K562 (cell line): ENCODE results near the gene DLGAP1. TPM values are rescaled to one million over a fixed set of nuclear protein-coding genes. Genes with fewer than 3 reads are reported as not detected.

Experiments used
- ATAC-seq: fragments of 200-7000 bp; cut with Tn5 transposase; 3 replicates; pipeline ENCODE4 v1.9.1; 2020; ENCODE audit warnings: moderate library complexity
- BruUV-seq: library from RNA; stranded (reverse); fragments of 400-500 nt; replicated peaks from 2 replicates; lab custom pipeline; 2021; lab: Mats Ljungman, UMichigan
- CTCF ChIA-PET: fragments of 300-600 bp; formaldehyde crosslinking; extraction: SDS; loops from one replicate; lab custom pipeline; 2021; ENCODE audit warnings: low intra/inter-chr PET ratio; lab: Yijun Ruan, JAX
- POLR2A ChIA-PET: fragments of 300-600, 350-650 bp; sonication (Branson Sonifier 250); formaldehyde crosslinking; extraction: SDS; loops from one replicate; lab custom pipeline; 2021; ENCODE audit warnings: antibody characterized with exemption, inconsistent platforms; lab: Yijun Ruan, JAX
- DNase-seq, 4 experiments: peaks; one replicate each; pipeline versions ENCODE4 v3.0.0 to v3.0.0-alpha.2; 2011 to 2018; ENCODE audit warnings: low spot score in 3 of 4, mixed read lengths in 3 of 4; ENCODE audit errors: extremely low read depth in 1 of 4
- FAIRE-seq: peaks from 2 replicates; lab custom pipeline; 2011; peaks lifted over from hg19 to GRCh38; lab: Jason Lieb, UNC
- H2AFZ ChIP-seq: 2 replicates; pipeline ENCODE4 v1.6.0; 2011; ENCODE audit warnings: low read depth, low read length, control low read depth, inconsistent platforms
- H3K27ac ChIP-seq: fragments of 200-600 bp; 3 replicates; pipeline ENCODE4 v1.8.0; 2011; ENCODE audit warnings: low read depth, mild to moderate bottlenecking, control low read depth, inconsistent platforms, low read length, moderate library complexity, mixed read lengths; ENCODE audit errors: extremely low read depth
- H3K27me3 ChIP-seq, 2 experiments: fragments of 300-600 bp in 1 of 2; 2 replicates in 1 of 2; 3 replicates in 1 of 2; pipeline versions ENCODE4 v1.6.0 to v1.8.0; 2011; ENCODE audit warnings: inconsistent platforms in 2 of 2, low read length in 2 of 2, mild to moderate bottlenecking in 1 of 2, mixed read lengths in 1 of 2, moderate library complexity in 1 of 2; ENCODE audit not compliant: control insufficient read depth in 2 of 2, insufficient read depth in 2 of 2
- H3K36me3 ChIP-seq: fragments of 300-600 bp; 3 replicates; pipeline ENCODE4 v1.8.0; 2011; ENCODE audit warnings: mild to moderate bottlenecking, low read length, inconsistent platforms; ENCODE audit not compliant: control insufficient read depth, insufficient read depth
- H3K4me1 ChIP-seq, 2 experiments: fragments of 200-600 bp in 1 of 2; replicated peaks in 1 of 2; 2 replicates in 1 of 2; 3 replicates in 1 of 2; pipeline versions ENCODE4 v1.5.1 to v1.8.0; 2011; ENCODE audit warnings: inconsistent platforms in 2 of 2, low read length in 2 of 2, mild to moderate bottlenecking in 1 of 2, mixed read lengths in 1 of 2, moderate library complexity in 1 of 2; ENCODE audit not compliant: control insufficient read depth in 2 of 2, insufficient read depth in 2 of 2
- H3K4me2 ChIP-seq: 2 replicates; pipeline ENCODE4 v1.6.1; 2011; ENCODE audit warnings: low read length, control low read depth, inconsistent platforms, mixed read lengths; ENCODE audit not compliant: insufficient read depth
- H3K4me3 ChIP-seq: fragments of 200-600 bp; sonication (generic), shearing (Covaris generic); 2 replicates; pipeline ENCODE4 v1.5.1; 2016; ENCODE audit warnings: control low read depth, inconsistent platforms
- H3K79me2 ChIP-seq: fragments of 200-600 bp; 3 replicates; pipeline ENCODE4 v1.8.0; 2011; ENCODE audit warnings: low read length, inconsistent platforms; ENCODE audit not compliant: control insufficient read depth, insufficient read depth
- H3K9ac ChIP-seq, 2 experiments: 2 replicates each; pipeline versions ENCODE4 v1.6.0 to v1.6.1; 2011; ENCODE audit warnings: low read depth in 2 of 2, low read length in 2 of 2, control low read depth in 1 of 2, inconsistent platforms in 1 of 2, mild to moderate bottlenecking in 1 of 2, mixed read lengths in 1 of 2; ENCODE audit not compliant: insufficient read depth in 1 of 2
- H3K9me1 ChIP-seq: one replicate; pipeline ENCODE4 v1.6.0; 2011; ENCODE audit warnings: inconsistent platforms, mild to moderate bottlenecking, low read length, moderate library complexity; ENCODE audit not compliant: control insufficient read depth, insufficient read depth
- H3K9me3 ChIP-seq: replicated peaks from 2 replicates; pipeline ENCODE4 v1.5.1; 2011; ENCODE audit warnings: low read depth, low read length, inconsistent platforms; ENCODE audit not compliant: control insufficient read depth, insufficient read depth
- H4K20me1 ChIP-seq: replicated peaks from 2 replicates; pipeline ENCODE4 v1.6.1; 2011; ENCODE audit warnings: low read length, inconsistent platforms, mixed read lengths; ENCODE audit not compliant: control insufficient read depth, insufficient read depth
- CBX3 ChIP-seq, 2 experiments: IDR thresholded peaks; 1 replicate in 1 of 2; 2 replicates in 1 of 2; pipeline ENCODE4 v1.6.1; 2012; ENCODE audit warnings: inconsistent platforms in 2 of 2, low read length in 2 of 2, borderline replicate concordance in 1 of 2, control low read depth in 1 of 2
- CCNT2 ChIP-seq: IDR thresholded peaks from 2 replicates; pipeline ENCODE4 v1.6.1; 2011; ENCODE audit warnings: borderline replicate concordance, low read depth, mild to moderate bottlenecking, moderate library complexity, mixed read lengths, low read length; ENCODE audit not compliant: insufficient read length; ENCODE audit errors: extremely low read depth
- CREM ChIP-seq: IDR thresholded peaks from 2 replicates; pipeline ENCODE4 v1.6.1; 2014; ENCODE audit warnings: antibody characterized with exemption, low read depth
- ELF2 ChIP-seq: fragments of 250-450 bp; sonication (Bioruptor Pico); IDR thresholded peaks from 2 replicates; pipeline ENCODE4 v1.5.0; 2021; ENCODE audit warnings: mild to moderate bottlenecking
- ETS2 ChIP-seq: IDR thresholded peaks from 2 replicates; pipeline ENCODE4 v1.6.1; 2016; ENCODE audit warnings: borderline replicate concordance, missing genetic modification characterization, mild to moderate bottlenecking, moderate library complexity, missing compliant biosample characterization; ENCODE audit not compliant: poor library complexity, severe bottlenecking
- GATAD2A ChIP-seq: fragments of 450-650 bp; IDR thresholded peaks from 2 replicates; pipeline ENCODE4 v1.6.1; 2017
- KDM5B ChIP-seq: fragments of 200-600 bp; sonication (generic); IDR thresholded peaks from 2 replicates; pipeline ENCODE4 v1.6.1; 2012; ENCODE audit warnings: low read depth, mild to moderate bottlenecking, moderate library complexity, low read length, control low read depth, inconsistent platforms; ENCODE audit not compliant: insufficient replicate concordance
- NCOA4 ChIP-seq: fragments of 450-650 bp; IDR thresholded peaks from 2 replicates; pipeline ENCODE4 v1.6.1; 2018; ENCODE audit warnings: mild to moderate bottlenecking; ENCODE audit not compliant: partially characterized antibody
- POLR2A ChIP-seq: fragments of 450-650 bp; conservative IDR thresholded peaks from 2 replicates; pipeline ENCODE4 v1.6.1; 2016
- POLR2AphosphoS5 ChIP-seq: IDR thresholded peaks from 2 replicates; pipeline ENCODE4 v1.6.1; 2011; ENCODE audit warnings: mild to moderate bottlenecking, low read depth, low read length, moderate library complexity; ENCODE audit not compliant: control insufficient read depth, insufficient read depth
- SIRT6 ChIP-seq: IDR thresholded peaks from one replicate; pipeline ENCODE4 v1.6.1; 2012; ENCODE audit warnings: low read depth, mild to moderate bottlenecking, control low read depth, inconsistent platforms, low read length, moderate library complexity
- SMARCB1 ChIP-seq: IDR thresholded peaks from 2 replicates; pipeline ENCODE4 v1.6.1; 2011; ENCODE audit warnings: improper control_type of control experiment, low read depth; ENCODE audit not compliant: insufficient read length
- SP2 ChIP-seq: IDR thresholded peaks from 2 replicates; pipeline ENCODE4 v1.6.1; 2011; ENCODE audit warnings: mild to moderate bottlenecking, low read depth, low read length, moderate library complexity; ENCODE audit not compliant: poor library complexity, severe bottlenecking; ENCODE audit errors: extremely low read depth
- STAT5A ChIP-seq: IDR thresholded peaks from 2 replicates; pipeline ENCODE4 v1.6.1; 2012; ENCODE audit warnings: low read length, inconsistent platforms, borderline replicate concordance
- TARDBP ChIP-seq: fragments of 450-650 bp; IDR thresholded peaks from 2 replicates; pipeline ENCODE4 v1.6.1; 2016
- ZNF134 ChIP-seq: fragments of 250-450 bp; sonication (Bioruptor Pico); conservative IDR thresholded peaks from 2 replicates; pipeline ENCODE4 v1.4.0; 2020
- ZNF24 ChIP-seq: fragments of 450-650 bp; IDR thresholded peaks from 2 replicates; pipeline ENCODE4 v1.6.1; 2016
- WGBS: fragments of 100-300 bp; shearing (Covaris generic); methylation state at CpG from one replicate; pipeline ENCODE4 v1.1.6; 2016; ENCODE audit warnings: low coverage, mixed read lengths; ENCODE audit not compliant: insufficient coverage; ENCODE audit errors: missing lambda C conversion rate; 5-methylcytosine and 5-hydroxymethylcytosine counted together
- in situ Hi-C: fragments of 300-500 bp; cut with MboI; formaldehyde crosslinking; loops from 4 replicates; pipeline ENCODE4 v1.15.0; 2018; ENCODE audit warnings: inconsistent platforms, mixed read lengths
- intact Hi-C: fragments of 100-400 bp; cut with micrococcal nuclease; formaldehyde crosslinking; loops from 2 replicates; pipeline ENCODE4 v1.14.2; 2022
- polyA plus RNA-seq, 8 experiments: library from polyadenylated mRNA; depleted of rRNA in 4 of 8; stranded (reverse) in 5 of 8; unstranded in 3 of 8; fragments of >200 nt; fragmentation: Nextera tagmentation in 2 of 8; fragmentation: Illumina TruSeq in 1 of 8; extraction: Ambion mirVana in 2 of 8; extraction: Trizol in 1 of 8; gene quantifications; 2 replicates each; pipeline versions ENCODE4 v1.2.1 to v1.2.3, GENCODE V29; 2011 to 2014; ENCODE audit warnings: inconsistent platforms in 1 of 8, missing spikeins in 1 of 8
- total RNA-seq, 7 experiments: library from RNA; depleted of rRNA in 6 of 7; stranded (reverse); fragments of >200 nt in 6 of 7; fragmentation: Illumina TruSeq in 2 of 7; extraction: Trizol in 2 of 7; gene quantifications; 2 replicates each; pipeline versions ENCODE4 v1.2.1 to v1.2.3, GENCODE V29; 2011 to 2021; ENCODE audit warnings: low replicate concordance in 1 of 7
- TF ChIP-seq, protein P1 (sequence below): fragments of 250-450 bp; sonication (Bioruptor Pico); IDR thresholded peaks from 2 replicates; pipeline ENCODE4 v1.5.1; 2021; ENCODE audit warnings: mild to moderate bottlenecking
- TF ChIP-seq, protein P2 (sequence below): fragments of 450-650 bp; formaldehyde crosslinking; IDR thresholded peaks from 2 replicates; pipeline ENCODE4 v1.4.0; 2022; ENCODE audit warnings: missing genetic modification characterization

Gene DLGAP1
- total and polyA plus RNA-seq, 9 of the 15 experiments (the other 6 are each of a cell fraction or from before 2014, with no cell fraction given): 0.04 to 0.22 (median 0.08) TPM

DNA sequence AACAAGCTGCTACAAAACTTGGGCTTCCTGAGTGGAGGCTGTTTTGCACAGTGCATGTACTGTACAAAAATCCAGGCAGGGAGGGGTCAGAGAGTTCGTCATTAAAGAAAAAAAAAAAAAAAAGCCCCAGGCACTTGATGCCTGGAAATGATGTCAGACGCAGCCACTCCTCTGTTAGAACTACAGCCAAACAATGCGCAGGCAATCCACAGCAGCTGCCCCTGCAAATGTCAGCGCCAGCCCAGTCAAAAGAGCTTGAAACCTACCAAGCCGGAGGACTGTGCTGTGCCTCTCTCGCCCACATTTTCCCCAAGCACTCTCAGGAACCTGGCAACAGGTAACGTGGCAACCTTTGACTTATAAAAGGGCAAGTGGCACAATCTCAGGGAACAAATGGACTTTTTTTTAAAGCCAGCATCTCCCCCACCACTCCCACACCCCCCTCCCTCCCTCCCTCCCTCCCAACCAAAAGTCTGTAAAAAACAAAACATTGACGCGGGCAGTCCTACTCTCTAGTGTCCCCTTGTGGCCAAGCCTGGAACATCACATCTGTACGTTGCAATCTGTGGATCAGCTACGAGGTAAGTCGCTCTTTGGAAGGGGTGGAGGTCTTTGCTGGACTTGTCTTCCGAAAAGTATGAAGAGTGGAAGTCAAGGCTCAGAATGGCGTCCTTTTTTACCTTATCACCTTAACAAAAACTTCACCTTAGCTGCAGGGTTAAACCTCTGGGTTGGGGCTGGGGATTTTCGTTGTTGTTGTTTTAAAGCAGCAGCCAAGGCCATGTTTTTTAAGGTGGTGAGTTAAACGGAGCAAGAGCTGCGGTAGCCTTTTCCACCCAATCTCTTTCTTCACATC, 861.0 kb downstream of the DLGAP1 start:
- DNase-seq (peak; percentile 82 to 97 (median 86)), ATAC-seq (peak; percentile 61), FAIRE-seq (peak; percentile 87)
- H3K27ac ChIP-seq: peak overlapping the region; percentile 94
- peak overlapping the region; percentile 91 for H3K4me2 ChIP-seq
- peak overlapping the region; percentile 81 to 93 for H3K9ac ChIP-seq
- no peaks in the 10 kb centered on the region for H4K20me1 ChIP-seq
- H3K9me1 ChIP-seq: no peaks in the 10 kb centered on the region
- 3% methylated on average over 17 of the region's 17 CpGs for WGBS
- in situ Hi-C loops (no loop called here), intact Hi-C loops (loop anchor here (2.0 kb wide), 2 partner anchors 59 to 143 kb away; partner anchors contain the start of gene TGIF1)
- H3K4me3 ChIP-seq: peak overlapping the region; percentile 42
- peaks cover 3% of the 10 kb centered on the region; the same call in 2 of the 3 replicates for H3K36me3 ChIP-seq
- H2AFZ ChIP-seq: peak overlapping the region; percentile 95
- BruUV-seq: TSS peak; percentile 77
- H3K79me2 ChIP-seq: peaks cover 43% of the 10 kb centered on the region
- no peaks in the 10 kb centered on the region for H3K27me3 ChIP-seq
- CTCF ChIA-PET: interaction anchor here (0.6 to 2.3 kb wide), 4 partner anchors 72 to 313 kb away, joined by 3 to 16 read pairs (median 8); no protein-coding TSS in a partner anchor
- POLR2A ChIA-PET: interaction anchor here (0.6 to 4.3 kb wide), 26 partner anchors 9 to 380 kb away, joined by 3 to 76 read pairs (median 4); no protein-coding TSS in a partner anchor
- H3K9me3 ChIP-seq: no peaks in the 10 kb centered on the region
- H3K4me1 ChIP-seq: peaks cover 44 to 60% of the 10 kb centered on the region in 2 experiments
- TF ChIP-seq GATAD2A: no peak
- no peak for TF ChIP-seq ETS2 (tag)
- peak; percentile 40 for TF ChIP-seq KDM5B
- TF ChIP-seq STAT5A: peak; percentile 20; the same call in 1 of the 2 replicates
- TF ChIP-seq POLR2A: no peak
- TF ChIP-seq ZNF24: no peak
- peak; percentile 76; the same call in 1 of the 2 replicates for TF ChIP-seq POLR2AphosphoS5
- TF ChIP-seq CREM: no peak
- peak; percentile 27 for TF ChIP-seq CCNT2
- no peak for TF ChIP-seq SP2
- TF ChIP-seq, protein P1, sequence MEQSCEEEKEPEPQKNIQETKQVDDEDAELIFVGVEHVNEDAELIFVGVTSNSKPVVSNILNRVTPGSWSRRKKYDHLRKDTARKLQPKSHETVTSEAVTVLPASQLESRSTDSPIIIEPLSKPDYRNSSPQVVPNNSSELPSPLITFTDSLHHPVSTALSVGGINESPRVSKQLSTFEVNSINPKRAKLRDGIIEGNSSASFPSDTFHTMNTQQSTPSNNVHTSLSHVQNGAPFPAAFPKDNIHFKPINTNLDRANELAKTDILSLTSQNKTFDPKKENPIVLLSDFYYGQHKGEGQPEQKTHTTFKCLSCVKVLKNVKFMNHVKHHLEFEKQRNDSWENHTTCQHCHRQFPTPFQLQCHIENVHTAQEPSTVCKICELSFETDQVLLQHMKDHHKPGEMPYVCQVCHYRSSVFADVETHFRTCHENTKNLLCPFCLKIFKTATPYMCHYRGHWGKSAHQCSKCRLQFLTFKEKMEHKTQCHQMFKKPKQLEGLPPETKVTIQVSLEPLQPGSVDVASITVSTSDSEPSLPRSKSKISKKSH (CRISPR knock-in tag): no peak
- TF ChIP-seq ELF2 (CRISPR knock-in tag): no peak
- TF ChIP-seq NCOA4: no peak
- no peak for TF ChIP-seq SIRT6
- TF ChIP-seq, protein P2, sequence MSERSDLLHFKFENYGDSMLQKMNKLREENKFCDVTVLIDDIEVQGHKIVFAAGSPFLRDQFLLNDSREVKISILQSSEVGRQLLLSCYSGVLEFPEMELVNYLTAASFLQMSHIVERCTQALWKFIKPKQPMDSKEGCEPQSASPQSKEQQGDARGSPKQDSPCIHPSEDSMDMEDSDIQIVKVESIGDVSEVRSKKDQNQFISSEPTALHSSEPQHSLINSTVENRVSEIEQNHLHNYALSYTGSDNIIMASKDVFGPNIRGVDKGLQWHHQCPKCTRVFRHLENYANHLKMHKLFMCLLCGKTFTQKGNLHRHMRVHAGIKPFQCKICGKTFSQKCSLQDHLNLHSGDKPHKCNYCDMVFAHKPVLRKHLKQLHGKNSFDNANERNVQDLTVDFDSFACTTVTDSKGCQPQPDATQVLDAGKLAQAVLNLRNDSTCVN (CRISPR knock-in tag): peak; percentile 71; the same call in 1 of the 2 replicates
- TF ChIP-seq ZNF134: no peak
- TF ChIP-seq SMARCB1: no peak
- TF ChIP-seq TARDBP: no peak
- peak in 1 of 2 experiments; percentile 50; a peak in 1 of 3 replicates for TF ChIP-seq CBX3 (IDR thresholded peaks at IDR 0.05; ENCODE audit: borderline replicate concordance in 1 of 2, low read length in 2 of 2)
